ENCODE data around the gene PAGE4.

DNA sequence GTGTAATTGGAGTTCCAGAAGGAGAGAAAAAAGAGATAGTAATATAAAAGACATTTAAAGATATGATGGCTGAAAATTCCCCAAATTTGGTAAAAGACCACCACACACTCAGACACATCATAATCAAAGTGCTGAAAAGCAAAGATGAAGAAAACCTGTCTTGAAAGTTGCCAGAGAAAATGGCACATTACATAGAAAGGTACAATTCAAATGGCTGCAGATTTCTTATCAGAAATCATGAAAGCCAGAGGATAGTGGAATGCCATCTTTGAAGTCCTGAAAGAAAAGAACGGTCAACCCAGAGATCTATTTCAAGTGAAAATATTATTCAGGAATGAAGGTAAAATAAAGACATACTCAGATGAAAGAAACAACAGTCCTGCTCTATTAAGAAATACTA, 29.3 kb upstream of the PAGE4 start:
- TF ChIP-seq, protein P1, sequence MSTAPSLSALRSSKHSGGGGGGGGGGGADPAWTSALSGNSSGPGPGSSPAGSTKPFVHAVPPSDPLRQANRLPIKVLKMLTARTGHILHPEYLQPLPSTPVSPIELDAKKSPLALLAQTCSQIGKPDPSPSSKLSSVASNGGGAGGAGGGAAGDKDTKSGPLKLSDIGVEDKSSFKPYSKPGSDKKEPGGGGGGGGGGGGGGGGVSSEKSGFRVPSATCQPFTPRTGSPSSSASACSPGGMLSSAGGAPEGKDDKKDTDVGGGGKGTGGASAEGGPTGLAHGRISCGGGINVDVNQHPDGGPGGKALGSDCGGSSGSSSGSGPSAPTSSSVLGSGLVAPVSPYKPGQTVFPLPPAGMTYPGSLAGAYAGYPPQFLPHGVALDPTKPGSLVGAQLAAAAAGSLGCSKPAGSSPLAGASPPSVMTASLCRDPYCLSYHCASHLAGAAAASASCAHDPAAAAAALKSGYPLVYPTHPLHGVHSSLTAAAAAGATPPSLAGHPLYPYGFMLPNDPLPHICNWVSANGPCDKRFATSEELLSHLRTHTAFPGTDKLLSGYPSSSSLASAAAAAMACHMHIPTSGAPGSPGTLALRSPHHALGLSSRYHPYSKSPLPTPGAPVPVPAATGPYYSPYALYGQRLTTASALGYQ (CRISPR knock-in tag; IDR thresholded peaks at IDR 0.05), result no peak
- TF ChIP-seq TCF7L2 (IDR thresholded peaks at IDR 0.05; ENCODE audit: low read depth, low read length) (no peak), ZFP37 (CRISPR knock-in tag; IDR thresholded peaks at IDR 0.05; ENCODE audit: borderline replicate concordance) (no peak), DPF2 (CRISPR knock-in tag; IDR thresholded peaks at IDR 0.05; ENCODE audit: borderline replicate concordance, low read depth) (no peak), ZNF670 (CRISPR knock-in tag; IDR thresholded peaks at IDR 0.05; ENCODE audit: borderline replicate concordance) (no peak)
